Measurements from ENCODE around the gene PHF11. TPM values are rescaled to one million over a fixed set of nuclear protein-coding genes. Genes with fewer than 3 reads are reported as not detected.

Gene PHF11
- polyA plus RNA-seq, 2 of the 4 experiments (the other 2 are of a cell fraction), result 7.1 to 11.7 TPM

GRCh38 chr13:49533011-49533410 lies 37.3 kb downstream of the PHF11 start:
- DNase-seq (ENCODE audit: low read depth in 1 of 2, low spot score in 1 of 2) (no peak), ATAC-seq (no peak), FAIRE-seq (no peak)
- ChIA-PET CTCF (no interaction called here), POLR2A (no interaction called here)
- no peaks in the 10 kb centered on the region for H3K4me1 ChIP-seq
- H3K9me3 ChIP-seq, result no peaks in the 10 kb centered on the region
- no peak overlapping the region for H3K4me3 ChIP-seq
- TF ChIP-seq HOXA7 (CRISPR knock-in tag; IDR thresholded peaks at IDR 0.05), result no peak
- TF ChIP-seq MAFK (IDR thresholded peaks at IDR 0.05; ENCODE audit: partially characterized antibody), result peak; percentile 62
- no peak for TF ChIP-seq EP300 (IDR thresholded peaks at IDR 0.05)
- no peak for TF ChIP-seq HOXB5 (CRISPR knock-in tag; IDR thresholded peaks at IDR 0.05)
- no peak for TF ChIP-seq KDM5A (IDR thresholded peaks at IDR 0.05)
- H3K4me2 ChIP-seq, result no peak overlapping the region
- no peak overlapping the region for H3K27ac ChIP-seq

DNA sequence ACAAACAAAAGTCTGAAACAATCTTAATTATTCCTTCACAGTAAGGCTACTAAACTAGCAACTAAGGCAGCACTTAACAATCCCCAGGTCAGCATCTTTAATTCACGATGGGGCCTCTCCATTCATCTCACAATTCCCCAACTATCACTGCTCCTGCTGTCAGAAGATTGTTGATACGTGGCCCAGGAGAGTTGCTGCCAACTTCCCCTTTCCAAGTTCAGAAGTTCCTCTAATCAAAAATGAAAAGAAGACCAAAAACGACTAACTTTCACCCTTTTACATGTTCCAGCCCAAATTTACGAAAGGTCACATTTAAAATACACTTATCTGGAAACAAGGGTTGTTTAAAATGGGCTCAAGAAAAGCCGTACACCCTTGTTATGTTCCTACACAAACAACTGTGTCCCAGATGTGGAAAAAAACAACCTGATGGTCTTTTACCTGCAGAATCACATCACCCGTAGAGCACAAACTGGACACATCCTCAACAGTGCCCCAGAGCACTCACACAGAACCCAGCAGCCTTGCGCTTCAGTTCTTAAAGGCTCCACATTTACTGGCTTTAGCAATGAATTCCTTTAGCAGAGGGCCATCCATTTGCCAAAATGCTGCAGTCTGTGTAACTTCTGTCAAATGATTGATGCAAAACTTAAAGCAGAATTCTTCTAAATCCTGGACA lies 38.0 kb downstream of the PHF11 start:
- ATAC-seq, result no peak
- Histone ChIP-seq H3K4me3 (no peak overlapping the region), H3K4me2 (no peak overlapping the region), H3K27ac (no peak overlapping the region), H3K4me1 (no peaks in the 10 kb centered on the region), H3K9me3 (no peaks in the 10 kb centered on the region)
- DNase-seq (ENCODE audit: low read depth in 1 of 2, low spot score in 1 of 2), result no peak
- no peak for FAIRE-seq
- TF ChIP-seq, protein P1, sequence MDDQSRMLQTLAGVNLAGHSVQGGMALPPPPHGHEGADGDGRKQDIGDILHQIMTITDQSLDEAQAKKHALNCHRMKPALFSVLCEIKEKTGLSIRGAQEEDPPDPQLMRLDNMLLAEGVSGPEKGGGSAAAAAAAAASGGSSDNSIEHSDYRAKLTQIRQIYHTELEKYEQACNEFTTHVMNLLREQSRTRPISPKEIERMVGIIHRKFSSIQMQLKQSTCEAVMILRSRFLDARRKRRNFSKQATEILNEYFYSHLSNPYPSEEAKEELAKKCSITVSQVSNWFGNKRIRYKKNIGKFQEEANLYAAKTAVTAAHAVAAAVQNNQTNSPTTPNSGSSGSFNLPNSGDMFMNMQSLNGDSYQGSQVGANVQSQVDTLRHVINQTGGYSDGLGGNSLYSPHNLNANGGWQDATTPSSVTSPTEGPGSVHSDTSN (IDR thresholded peaks at IDR 0.05), result no peak
- TF ChIP-seq NR3C1 (IDR thresholded peaks at IDR 0.05) (no peak), FOSL2 (IDR thresholded peaks at IDR 0.05) (no peak), FOSL2 (CRISPR knock-in tag; IDR thresholded peaks at IDR 0.05) (no peak), ZC3H11A (IDR thresholded peaks at IDR 0.05) (no peak), HEYL (CRISPR knock-in tag; IDR thresholded peaks at IDR 0.05) (no peak), TFCP2L1 (CRISPR knock-in tag; IDR thresholded peaks at IDR 0.05) (no peak), ZFP36 (IDR thresholded peaks at IDR 0.05; ENCODE audit: borderline replicate concordance, partially characterized antibody) (no peak)
- ChIA-PET CTCF (no interaction called here), POLR2A (no interaction called here)
- WGBS (ENCODE audit: missing lambda C conversion rate), result 83% methylated on average over 7 of the region's 7 CpGs

DNA sequence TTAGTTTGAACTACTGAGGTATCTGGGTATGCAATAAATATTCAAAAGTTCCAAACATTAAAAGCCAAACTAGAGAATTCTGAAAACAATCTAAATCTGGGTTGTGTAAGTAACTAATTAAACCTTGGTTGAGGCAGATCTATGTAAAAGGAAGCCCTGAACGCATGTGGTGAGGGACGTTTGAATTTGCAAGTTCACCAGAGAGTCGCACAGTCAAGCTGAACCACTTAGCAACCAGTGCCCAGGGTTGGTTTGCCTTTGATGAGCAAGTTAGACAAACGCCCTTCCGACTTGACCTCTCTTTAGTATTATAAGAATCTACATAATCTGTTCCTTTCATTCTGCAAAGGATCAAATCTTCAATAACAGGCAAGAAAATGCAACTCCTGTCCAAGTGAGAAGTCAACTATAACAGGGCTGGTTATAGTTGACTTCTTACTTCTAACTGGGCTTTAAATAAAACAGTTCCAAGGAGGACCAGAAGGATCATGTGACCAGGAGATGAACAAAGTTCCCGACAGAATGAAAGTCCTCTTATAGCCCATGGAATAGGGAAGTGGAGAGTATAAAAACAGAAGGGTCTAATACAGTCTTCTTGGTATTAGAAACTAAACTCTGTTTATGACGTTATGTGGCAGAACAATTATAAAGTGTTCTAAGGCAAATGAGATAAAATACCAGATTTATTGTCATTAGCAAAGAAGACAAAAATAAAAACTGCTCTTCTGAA lies 40.6 kb downstream of the PHF11 start:
- DNase-seq (ENCODE audit: low read depth in 1 of 2, low spot score in 1 of 2), result no peak
- TF ChIP-seq RCOR1 (IDR thresholded peaks at IDR 0.05; ENCODE audit: low read depth, low read length), result no peak
- TF ChIP-seq MAFK (IDR thresholded peaks at IDR 0.05; ENCODE audit: partially characterized antibody), result no peak
- no peak for TF ChIP-seq HOXB13 (CRISPR knock-in tag; IDR thresholded peaks at IDR 0.05; ENCODE audit: low read depth)
- TF ChIP-seq CEBPB (IDR thresholded peaks at IDR 0.05), result no peak
- no peak for TF ChIP-seq HOXA7 (CRISPR knock-in tag; IDR thresholded peaks at IDR 0.05)
- no peak for TF ChIP-seq HDAC2 (IDR thresholded peaks at IDR 0.05)
- Histone ChIP-seq H3K4me3 (no peak overlapping the region), H3K27ac (no peak overlapping the region), H3K4me2 (no peak overlapping the region), H3K4me1 (no peaks in the 10 kb centered on the region), H3K9me3 (no peaks in the 10 kb centered on the region)
- ATAC-seq, result no peak
- ChIA-PET POLR2A (no interaction called here), CTCF (interaction anchor here (1.0 kb wide), 1 partner anchor 70 kb away, joined by 3 read pairs; no protein-coding TSS in a partner anchor)
- 92% methylated on average over 7 of the region's 7 CpGs for WGBS (ENCODE audit: missing lambda C conversion rate)
- FAIRE-seq, result no peak

- Histone ChIP-seq H3K9me3 (no peaks in the 10 kb centered on the region), H3K27ac (no peak overlapping the region), H3K4me3 (no peak overlapping the region), H3K4me1 (no peaks in the 10 kb centered on the region), H3K4me2 (no peak overlapping the region)
- FAIRE-seq, result no peak
- POLR2A ChIA-PET, result no interaction called here
- ATAC-seq, result no peak
- CTCF ChIA-PET, result interaction anchor here (0.6 to 0.7 kb wide), 2 partner anchors 27 to 263 kb away, joined by 3 read pairs; no protein-coding TSS in a partner anchor
- TF ChIP-seq, protein P2, sequence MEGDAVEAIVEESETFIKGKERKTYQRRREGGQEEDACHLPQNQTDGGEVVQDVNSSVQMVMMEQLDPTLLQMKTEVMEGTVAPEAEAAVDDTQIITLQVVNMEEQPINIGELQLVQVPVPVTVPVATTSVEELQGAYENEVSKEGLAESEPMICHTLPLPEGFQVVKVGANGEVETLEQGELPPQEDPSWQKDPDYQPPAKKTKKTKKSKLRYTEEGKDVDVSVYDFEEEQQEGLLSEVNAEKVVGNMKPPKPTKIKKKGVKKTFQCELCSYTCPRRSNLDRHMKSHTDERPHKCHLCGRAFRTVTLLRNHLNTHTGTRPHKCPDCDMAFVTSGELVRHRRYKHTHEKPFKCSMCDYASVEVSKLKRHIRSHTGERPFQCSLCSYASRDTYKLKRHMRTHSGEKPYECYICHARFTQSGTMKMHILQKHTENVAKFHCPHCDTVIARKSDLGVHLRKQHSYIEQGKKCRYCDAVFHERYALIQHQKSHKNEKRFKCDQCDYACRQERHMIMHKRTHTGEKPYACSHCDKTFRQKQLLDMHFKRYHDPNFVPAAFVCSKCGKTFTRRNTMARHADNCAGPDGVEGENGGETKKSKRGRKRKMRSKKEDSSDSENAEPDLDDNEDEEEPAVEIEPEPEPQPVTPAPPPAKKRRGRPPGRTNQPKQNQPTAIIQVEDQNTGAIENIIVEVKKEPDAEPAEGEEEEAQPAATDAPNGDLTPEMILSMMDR (IDR thresholded peaks at IDR 0.05), result no peak
- TF ChIP-seq EHMT2 (IDR thresholded peaks at IDR 0.05; ENCODE audit: low read depth) (no peak), KDM1A (IDR thresholded peaks at IDR 0.05; ENCODE audit: low read depth) (no peak), POLR2A (IDR thresholded peaks at IDR 0.05; ENCODE audit: low read length) (no peak), RFX5 (IDR thresholded peaks at IDR 0.05) (no peak), ELK1 (IDR thresholded peaks at IDR 0.05; ENCODE audit: low read depth, low read length) (no peak), HDAC2 (IDR thresholded peaks at IDR 0.05) (no peak), MYC (IDR thresholded peaks at IDR 0.05; ENCODE audit: borderline replicate concordance, low read length) (no peak), SREBF2 (IDR thresholded peaks at IDR 0.05) (no peak), GATA3 (IDR thresholded peaks at IDR 0.05; ENCODE audit: borderline replicate concordance) (no peak), CHD2 (IDR thresholded peaks at IDR 0.05; ENCODE audit: low read length, partially characterized antibody) (no peak), KDM5A (IDR thresholded peaks at IDR 0.05) (no peak)
- 100% methylated on average over 2 of the region's 2 CpGs for WGBS (ENCODE audit: missing lambda C conversion rate)
- no peak for DNase-seq (ENCODE audit: low read depth in 1 of 2, low spot score in 1 of 2)
Measured at GRCh38 chr13:49538404-49538803, 42.7 kb downstream of the PHF11 start.
